ENCODE measurements around the gene RBM15B.

The RBM15B gene

DNA sequence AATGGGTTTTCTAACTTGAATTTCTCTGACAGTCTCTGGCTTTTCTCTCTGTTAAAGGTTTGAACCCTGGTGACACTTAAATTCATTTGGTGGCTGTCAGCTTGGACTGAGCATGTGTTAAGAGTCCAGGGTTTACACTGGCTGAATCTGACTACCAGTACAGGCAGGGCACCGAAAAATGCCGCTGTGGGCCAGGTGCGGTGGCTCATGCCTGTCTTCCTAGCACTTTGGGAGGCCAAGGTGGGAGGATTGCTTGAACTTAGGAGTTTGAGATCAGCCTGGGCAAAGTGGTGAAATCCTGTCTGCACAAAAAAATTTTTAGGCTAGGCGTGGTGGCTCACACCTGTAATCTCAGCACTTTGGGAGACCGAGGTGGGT lies 4.2 kb upstream of the RBM15B start:
- TF ChIP-seq, protein P1, sequence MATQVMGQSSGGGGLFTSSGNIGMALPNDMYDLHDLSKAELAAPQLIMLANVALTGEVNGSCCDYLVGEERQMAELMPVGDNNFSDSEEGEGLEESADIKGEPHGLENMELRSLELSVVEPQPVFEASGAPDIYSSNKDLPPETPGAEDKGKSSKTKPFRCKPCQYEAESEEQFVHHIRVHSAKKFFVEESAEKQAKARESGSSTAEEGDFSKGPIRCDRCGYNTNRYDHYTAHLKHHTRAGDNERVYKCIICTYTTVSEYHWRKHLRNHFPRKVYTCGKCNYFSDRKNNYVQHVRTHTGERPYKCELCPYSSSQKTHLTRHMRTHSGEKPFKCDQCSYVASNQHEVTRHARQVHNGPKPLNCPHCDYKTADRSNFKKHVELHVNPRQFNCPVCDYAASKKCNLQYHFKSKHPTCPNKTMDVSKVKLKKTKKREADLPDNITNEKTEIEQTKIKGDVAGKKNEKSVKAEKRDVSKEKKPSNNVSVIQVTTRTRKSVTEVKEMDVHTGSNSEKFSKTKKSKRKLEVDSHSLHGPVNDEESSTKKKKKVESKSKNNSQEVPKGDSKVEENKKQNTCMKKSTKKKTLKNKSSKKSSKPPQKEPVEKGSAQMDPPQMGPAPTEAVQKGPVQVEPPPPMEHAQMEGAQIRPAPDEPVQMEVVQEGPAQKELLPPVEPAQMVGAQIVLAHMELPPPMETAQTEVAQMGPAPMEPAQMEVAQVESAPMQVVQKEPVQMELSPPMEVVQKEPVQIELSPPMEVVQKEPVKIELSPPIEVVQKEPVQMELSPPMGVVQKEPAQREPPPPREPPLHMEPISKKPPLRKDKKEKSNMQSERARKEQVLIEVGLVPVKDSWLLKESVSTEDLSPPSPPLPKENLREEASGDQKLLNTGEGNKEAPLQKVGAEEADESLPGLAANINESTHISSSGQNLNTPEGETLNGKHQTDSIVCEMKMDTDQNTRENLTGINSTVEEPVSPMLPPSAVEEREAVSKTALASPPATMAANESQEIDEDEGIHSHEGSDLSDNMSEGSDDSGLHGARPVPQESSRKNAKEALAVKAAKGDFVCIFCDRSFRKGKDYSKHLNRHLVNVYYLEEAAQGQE (IDR thresholded peaks at IDR 0.05; ENCODE audit: insufficient read depth in 1 of 2, low read depth in 2 of 2, low read length in 2 of 2): no peak
- TF ChIP-seq SIN3A (IDR thresholded peaks at IDR 0.05; ENCODE audit: borderline replicate concordance, insufficient read depth, low read length) (no peak), FOXP2 (optimal IDR thresholded peaks at IDR 0.05; ENCODE audit: borderline replicate concordance, extremely low read depth, extremely low read length, insufficient read depth) (no peak), POLR2AphosphoS5 (IDR thresholded peaks at IDR 0.05; ENCODE audit: low read depth, low read length) (no peak), TAF1 (IDR thresholded peaks at IDR 0.05; ENCODE audit: borderline replicate concordance, insufficient read depth, low read length) (no peak)

GRCh38 chr3:51388286-51389029 lies 2.6 kb upstream of the RBM15B start:
- TF ChIP-seq, protein P1 (IDR thresholded peaks at IDR 0.05; ENCODE audit: insufficient read depth in 1 of 2, low read depth in 2 of 2, low read length in 2 of 2): no peak
- TF ChIP-seq TAF1 (IDR thresholded peaks at IDR 0.05; ENCODE audit: borderline replicate concordance, insufficient read depth, low read length) (no peak), FOXP2 (optimal IDR thresholded peaks at IDR 0.05; ENCODE audit: borderline replicate concordance, extremely low read depth, extremely low read length, insufficient read depth) (no peak), POLR2AphosphoS5 (IDR thresholded peaks at IDR 0.05; ENCODE audit: low read depth, low read length) (no peak), SIN3A (IDR thresholded peaks at IDR 0.05; ENCODE audit: borderline replicate concordance, insufficient read depth, low read length) (no peak)

DNA sequence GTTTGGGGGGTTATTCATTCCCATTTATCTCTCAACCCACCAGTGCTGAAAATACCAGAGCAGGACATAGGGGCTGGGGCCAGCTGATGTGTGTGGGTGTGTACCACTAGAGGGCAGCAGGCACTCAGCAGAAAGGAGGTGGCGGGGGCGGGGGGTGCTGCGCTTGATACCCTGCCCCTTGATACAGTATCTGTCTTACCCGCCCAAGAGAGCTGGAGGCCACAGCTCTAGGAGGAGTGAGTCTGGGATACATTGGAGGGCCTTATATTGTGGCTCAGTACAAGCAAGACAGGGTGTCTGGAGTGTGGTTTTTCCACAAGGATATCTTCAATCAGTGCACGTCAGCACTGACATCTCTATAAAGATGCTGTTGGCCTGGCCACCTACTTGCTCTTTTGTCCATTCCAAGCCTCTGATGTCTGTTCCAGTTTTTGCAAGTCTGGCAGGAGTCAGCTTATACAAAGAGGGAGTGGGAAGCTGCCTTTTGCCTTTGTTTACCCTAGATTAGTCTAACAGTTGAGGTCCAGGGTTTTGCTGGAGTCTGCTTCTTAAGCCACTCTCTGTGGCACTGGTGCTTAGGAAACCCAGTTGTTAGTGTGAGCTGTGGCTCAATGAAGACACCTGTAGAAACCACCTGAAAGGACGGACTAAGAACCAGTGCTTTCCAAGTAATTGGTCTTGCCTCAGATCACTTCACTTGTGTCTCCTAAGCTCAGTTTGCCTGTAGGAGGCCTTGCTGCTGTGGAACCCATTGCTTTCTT lies 1.5 kb upstream of the RBM15B start:
- TF ChIP-seq SIN3A (IDR thresholded peaks at IDR 0.05; ENCODE audit: borderline replicate concordance, insufficient read depth, low read length) (no peak), TAF1 (IDR thresholded peaks at IDR 0.05; ENCODE audit: borderline replicate concordance, insufficient read depth, low read length) (no peak), FOXP2 (optimal IDR thresholded peaks at IDR 0.05; ENCODE audit: borderline replicate concordance, extremely low read depth, extremely low read length, insufficient read depth) (no peak), POLR2AphosphoS5 (IDR thresholded peaks at IDR 0.05; ENCODE audit: low read depth, low read length) (no peak)
- TF ChIP-seq, protein P1 (IDR thresholded peaks at IDR 0.05; ENCODE audit: insufficient read depth in 1 of 2, low read depth in 2 of 2, low read length in 2 of 2): no peak

GRCh38 chr3:51390246-51391074 lies 625 bp upstream of the RBM15B start:
- TF ChIP-seq TAF1 (IDR thresholded peaks at IDR 0.05; ENCODE audit: borderline replicate concordance, insufficient read depth, low read length) (no peak), POLR2AphosphoS5 (IDR thresholded peaks at IDR 0.05; ENCODE audit: low read depth, low read length) (no peak), FOXP2 (optimal IDR thresholded peaks at IDR 0.05; ENCODE audit: borderline replicate concordance, extremely low read depth, extremely low read length, insufficient read depth) (no peak), SIN3A (IDR thresholded peaks at IDR 0.05; ENCODE audit: borderline replicate concordance, insufficient read depth, low read length) (no peak)
- TF ChIP-seq, protein P1 (IDR thresholded peaks at IDR 0.05; ENCODE audit: insufficient read depth in 1 of 2, low read depth in 2 of 2, low read length in 2 of 2): no peak
